ENCODE measurements around the gene REXO4. TPM values are rescaled to one million over a fixed set of nuclear protein-coding genes. Genes with fewer than 3 reads are reported as not detected.
"Not testable (repeated sequence)": the region's sequence is repeated elsewhere in the genome, so short reads cannot be mapped to it uniquely, and the experiment has no call there.

REXO4 gene
- total RNA-seq, 1 experiment from 2014 or later: 21.2 TPM

DNA sequence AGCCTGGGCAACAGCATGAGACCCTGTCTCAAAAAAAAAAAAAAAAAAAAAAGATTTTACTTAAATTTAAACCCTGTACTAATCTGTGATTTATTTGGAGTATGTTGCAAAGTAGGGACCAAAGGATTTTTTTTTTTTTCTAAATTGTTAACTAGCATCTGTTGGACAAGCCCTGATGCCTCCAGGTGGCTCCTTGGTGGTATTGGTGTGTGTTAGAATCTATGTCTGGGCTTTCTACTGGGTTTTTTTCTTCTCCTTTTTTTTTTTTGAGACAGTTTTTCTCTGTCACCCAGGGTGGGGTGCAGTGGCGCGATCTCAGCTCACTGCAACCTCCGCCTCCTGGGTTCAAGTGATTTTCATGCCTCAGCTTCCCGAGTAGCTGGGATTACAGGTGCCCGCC, 34.1 kb upstream of the REXO4 start:
- not testable (repeated sequence) for DNase-seq (ENCODE audit: low read depth)

DNA sequence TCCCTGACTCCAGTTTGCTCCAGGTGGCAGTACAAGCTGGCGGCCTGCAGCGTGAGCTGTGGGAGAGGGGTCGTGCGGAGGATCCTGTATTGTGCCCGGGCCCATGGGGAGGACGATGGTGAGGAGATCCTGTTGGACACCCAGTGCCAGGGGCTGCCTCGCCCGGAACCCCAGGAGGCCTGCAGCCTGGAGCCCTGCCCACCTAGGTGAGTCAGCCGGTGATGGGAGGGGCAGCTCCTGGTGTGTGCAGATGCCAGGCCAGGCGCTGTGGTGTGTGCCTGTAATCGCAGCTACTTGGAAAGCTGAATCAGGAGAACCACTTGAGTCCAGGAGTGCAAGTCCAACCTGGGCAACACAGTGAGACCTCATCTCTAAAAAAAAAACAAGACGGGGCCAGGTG, 31.9 kb upstream of the REXO4 start:
- peak; percentile 78 for DNase-seq (ENCODE audit: low read depth)

DNA sequence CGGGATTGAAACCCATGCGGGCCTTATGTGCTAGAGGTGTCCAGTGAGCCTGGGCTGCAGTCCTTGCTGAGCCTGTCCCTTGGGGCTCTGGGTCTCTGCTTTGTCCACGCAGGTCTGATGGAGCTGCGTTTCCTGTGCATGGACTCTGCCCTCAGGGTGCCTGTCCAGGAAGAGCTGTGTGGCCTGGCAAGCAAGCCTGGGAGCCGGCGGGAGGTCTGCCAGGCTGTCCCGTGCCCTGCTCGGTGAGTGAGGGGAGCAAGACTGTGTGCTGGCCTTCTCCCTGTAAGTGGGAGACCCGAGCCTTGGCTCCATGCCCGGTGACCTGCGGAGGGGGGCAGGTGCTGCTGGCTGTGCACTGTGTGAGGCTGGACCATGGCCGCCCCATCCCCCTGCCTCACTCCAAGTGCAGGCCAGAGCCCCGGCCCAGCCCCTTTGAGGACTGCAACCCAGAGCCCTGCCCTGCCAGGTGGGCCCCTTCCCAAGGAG, 30.7 kb upstream of the REXO4 start:
- peak; percentile 22 for DNase-seq (ENCODE audit: low read depth)

DNA sequence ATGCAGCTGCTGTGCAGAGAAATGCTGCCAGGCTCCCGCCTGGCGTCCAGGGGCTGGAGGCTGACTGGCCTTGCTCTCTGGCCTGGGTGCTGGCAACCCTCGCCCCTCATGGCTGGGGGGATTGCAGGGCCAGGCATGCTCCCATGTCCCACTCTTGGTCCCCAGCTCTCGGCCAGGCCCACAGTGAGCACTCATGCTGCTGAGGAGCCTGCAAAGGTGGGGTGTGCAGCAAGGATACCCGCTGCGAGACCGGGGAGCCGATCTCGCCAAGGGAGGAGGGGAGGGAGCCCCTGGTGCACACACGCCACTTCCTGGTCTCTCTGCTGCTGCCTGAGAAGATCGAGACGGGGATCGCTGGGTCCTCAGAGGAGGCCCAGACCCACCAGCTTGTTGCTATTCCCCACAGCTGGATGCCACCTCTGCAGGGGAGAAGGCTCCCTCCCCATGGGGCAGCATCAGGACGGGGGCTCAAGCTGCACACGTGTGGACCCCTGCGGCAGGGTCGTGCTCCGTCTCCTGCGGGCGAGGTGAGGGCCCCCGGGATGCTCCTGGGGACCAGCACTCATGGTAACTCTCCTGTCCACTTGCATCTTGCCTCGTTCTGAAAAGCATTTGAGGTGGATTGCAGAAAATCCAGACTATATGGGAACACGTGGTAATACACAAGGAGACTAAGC, 27.6 kb upstream of the REXO4 start:
- DNase-seq (ENCODE audit: low read depth): no peak

DNA sequence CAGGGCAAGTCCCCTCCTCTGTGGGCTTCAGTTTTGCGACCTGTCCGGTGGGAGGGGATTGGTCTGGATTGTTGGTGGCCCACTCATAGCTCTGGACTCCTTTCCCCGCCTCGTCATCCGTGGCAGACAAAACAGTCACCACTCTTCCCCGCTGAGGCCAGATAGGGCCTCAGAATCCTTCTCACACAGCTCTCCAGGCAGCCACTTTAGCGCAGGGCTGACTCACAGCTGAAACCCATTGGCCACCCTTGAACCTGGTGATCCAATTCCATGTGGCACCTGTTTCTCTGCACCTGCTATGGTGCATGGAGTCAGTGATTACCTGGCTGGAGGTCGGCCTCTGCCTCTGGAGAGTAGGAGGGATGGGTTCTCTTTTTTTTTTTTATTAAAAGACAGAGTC, 26.2 kb upstream of the REXO4 start:
- DNase-seq (ENCODE audit: low read depth): peak; percentile 39

DNA sequence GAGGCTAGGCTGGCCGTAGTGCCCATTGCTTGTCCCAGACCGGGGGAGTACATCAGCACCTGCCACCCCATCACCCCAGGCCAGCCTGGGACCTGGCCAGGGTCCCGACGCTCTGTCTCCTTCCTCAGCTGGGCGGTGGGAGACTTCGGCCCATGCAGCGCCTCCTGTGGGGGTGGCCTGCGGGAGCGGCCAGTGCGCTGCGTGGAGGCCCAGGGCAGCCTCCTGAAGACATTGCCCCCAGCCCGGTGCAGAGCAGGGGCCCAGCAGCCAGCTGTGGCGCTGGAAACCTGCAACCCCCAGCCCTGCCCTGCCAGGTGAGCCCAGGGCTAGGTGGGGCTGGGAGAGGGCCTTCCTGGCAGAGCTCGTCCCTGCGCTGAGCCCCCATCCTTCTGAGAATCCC, 25.4 kb upstream of the REXO4 start:
- DNase-seq (ENCODE audit: low read depth): no peak

DNA sequence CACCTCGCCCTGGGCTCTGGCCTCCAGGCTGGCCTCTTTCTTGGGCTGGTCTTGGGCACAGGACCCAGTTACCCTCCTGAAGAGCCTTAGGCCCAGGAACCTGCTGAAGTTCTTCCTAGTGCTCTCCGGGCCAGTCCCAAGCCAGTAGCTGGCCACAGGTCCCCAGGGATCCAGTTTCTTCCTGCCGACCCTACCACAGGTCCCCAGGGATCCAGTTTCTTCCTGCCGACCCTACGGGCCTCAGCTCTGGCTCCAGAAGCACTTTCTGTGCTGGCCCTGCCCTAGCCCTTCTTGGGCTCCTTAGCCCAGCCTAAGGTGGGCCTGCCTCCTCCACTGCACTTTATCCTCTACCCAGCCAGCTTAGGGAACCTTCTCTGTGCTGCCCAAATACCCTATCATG, 23.8 kb upstream of the REXO4 start:
- DNase-seq (ENCODE audit: low read depth): no peak

DNA sequence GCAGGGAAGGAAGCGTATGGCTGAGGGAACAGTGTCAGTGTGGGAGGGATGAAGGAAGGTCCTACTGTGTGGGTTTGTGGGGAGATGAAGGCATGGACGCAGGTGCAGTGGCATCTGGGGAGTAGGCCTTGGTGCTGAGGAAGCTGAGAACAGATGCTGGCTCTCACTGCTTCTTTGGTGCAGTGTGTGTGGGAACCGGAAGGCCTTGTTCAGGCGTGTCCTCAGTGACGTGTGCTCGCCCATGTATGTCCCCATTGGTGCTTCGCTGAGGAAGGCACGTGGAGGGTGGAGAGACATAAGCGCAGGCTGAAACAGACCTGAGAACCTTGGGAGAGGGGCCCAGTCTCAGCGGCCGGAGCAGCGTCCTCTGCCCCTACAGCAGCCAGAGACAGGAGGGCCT, 23.1 kb upstream of the REXO4 start:
- DNase-seq (ENCODE audit: low read depth): no peak

DNA sequence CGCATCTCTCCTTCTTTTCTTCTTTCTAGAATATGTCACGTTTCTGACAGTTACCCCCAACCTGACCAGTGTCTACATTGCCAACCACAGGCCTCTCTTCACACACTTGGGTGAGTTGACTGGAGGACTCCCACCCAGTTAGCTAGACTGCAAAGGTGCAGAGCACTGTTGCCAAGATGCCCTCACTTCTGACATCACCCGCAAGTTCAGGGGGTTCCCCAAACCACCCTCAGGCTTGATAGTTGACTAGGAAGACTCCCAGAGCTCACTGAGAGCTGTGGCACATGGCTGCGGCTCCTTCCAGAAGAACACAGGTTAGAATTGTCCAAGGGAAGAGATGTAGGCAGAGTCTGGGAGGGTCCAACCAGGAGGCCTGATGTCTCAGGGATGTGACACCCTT, 21.5 kb upstream of the REXO4 start:
- no peak for DNase-seq (ENCODE audit: low read depth)

DNA sequence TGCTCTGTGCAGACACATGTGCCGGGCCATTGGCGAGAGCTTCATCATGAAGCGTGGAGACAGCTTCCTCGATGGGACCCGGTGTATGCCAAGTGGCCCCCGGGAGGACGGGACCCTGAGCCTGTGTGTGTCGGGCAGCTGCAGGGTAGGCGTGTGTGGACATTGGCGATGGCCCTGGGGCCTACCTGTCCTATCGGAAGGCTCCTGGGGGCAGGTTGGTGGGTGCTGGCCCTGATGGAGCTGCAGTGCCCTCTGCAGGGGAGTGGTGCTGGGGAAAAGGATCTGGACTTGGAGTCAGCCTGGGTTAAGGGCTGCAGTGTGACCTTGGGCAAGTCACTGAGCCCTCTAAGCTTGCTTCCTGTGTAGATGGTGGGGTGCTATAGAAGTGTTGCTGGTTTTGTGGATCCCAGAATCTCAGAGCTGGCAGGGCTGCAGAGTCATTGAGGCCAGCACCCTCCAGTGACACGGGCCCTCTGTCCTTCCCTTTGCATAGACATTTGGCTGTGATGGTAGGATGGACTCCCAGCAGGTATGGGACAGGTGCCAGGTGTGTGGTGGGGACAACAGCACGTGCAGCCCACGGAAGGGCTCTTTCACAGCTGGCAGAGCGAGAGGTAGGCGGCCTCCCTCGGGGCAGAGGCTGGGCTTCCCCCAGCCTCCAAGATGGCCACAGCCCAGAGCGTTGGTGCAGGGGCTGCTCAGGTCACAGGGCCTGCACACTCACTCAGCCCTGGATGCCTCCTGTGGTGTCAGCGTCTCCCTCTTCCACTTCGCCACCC, 20.1 kb upstream of the REXO4 start:
- DNase-seq (ENCODE audit: low read depth): no peak

DNA sequence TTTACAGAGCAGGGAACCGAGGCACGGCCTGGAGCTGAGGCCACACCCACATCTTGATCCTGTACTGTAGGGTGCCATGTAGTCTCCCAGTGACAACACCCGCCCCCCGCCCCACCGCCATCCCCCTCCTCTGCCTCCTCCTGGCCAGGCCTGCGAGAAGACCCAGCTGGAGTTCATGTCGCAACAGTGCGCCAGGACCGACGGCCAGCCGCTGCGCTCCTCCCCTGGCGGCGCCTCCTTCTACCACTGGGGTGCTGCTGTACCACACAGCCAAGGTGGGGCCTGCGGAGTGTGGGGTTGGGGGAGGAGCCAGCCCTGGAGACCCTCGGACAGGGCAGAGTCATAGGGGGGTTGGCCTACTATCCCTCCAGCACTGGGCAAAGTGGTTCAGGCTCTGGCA, 18.9 kb upstream of the REXO4 start:
- no peak for DNase-seq (ENCODE audit: low read depth)

DNA sequence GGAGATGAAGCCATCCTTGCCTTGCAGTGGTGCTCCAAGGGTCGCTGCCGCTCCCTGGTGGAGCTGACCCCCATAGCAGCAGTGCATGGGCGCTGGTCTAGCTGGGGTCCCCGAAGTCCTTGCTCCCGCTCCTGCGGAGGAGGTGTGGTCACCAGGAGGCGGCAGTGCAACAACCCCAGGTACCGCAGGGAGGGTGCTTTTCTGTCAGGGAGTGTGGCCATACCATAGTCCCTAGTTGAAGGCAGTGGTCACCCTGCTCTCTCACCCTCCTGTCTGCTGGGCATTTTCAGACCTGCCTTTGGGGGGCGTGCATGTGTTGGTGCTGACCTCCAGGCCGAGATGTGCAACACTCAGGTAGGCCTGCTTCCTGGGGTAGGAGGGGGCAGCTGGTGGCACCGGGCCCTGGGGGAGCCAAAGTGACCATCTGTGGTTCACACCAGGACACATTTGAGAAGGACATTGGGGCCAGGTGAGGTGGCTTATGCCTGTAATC, 15.6 kb upstream of the REXO4 start:
- DNase-seq (ENCODE audit: low read depth): no peak

DNA sequence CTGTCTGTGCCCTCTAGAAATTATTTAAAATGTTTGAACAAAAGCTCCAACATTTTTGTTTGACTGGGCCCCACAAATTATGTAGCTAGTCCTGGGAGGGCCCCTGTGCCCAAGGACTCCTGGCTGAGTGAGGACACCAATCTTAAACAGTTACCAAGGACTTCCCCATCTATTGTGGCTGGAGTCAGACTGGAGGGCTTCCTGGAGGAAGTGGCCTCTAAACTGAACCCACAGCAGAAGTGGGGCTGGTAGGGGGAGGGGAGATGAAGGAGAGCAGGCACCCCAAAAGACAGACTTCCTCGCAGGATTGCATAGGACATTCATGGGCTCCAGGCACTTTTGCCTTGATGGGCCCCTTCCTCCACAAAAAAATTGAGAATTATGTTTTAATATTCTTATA, 12.4 kb upstream of the REXO4 start:
- no peak for DNase-seq (ENCODE audit: low read depth)

DNA sequence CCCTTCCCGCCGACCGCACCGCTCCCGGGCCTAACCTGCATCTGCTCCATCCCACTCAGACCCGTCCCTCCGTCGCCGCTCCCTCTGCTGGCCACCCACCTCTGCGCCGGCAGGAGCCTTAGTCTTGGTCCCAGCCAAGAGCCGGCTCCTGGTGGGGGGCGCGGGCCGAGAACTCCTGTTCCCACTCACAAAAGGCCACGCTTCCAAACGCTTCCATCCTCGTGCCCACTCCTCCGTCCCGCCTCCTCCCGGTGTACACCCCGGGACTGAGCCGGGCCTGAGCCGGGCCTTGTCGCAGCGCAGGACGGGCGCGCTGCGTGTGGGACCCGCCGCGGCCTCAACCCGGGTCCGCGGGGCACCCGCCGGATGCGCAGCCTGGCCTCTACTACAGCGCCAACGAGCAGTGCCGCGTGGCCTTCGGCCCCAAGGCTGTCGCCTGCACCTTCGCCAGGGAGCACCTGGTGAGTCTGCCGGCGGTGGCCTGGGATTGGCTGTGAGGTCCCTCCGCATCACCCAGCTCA, 11.9 kb upstream of the REXO4 start:
- no peak for DNase-seq (ENCODE audit: low read depth)

DNA sequence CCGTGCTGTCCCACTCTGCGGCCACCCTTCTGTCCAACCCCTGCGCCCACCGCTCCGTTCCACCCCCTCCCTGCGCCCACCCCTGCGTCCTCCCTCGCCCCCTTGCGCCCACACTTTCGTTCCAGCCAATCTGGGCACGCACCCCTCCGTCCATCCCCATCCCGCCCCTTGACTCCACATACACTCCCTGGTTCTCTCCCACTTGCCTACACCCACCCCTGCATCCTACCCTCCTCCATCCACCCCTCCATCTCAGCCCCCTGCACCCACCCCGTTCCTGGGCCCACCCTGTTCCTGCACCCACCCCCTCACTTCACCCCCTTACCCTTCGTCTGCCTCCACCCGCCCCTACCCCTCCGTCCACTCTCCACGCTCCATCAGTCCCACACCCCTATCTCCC, 11.4 kb upstream of the REXO4 start:
- DNase-seq (ENCODE audit: low read depth): no peak

DNA sequence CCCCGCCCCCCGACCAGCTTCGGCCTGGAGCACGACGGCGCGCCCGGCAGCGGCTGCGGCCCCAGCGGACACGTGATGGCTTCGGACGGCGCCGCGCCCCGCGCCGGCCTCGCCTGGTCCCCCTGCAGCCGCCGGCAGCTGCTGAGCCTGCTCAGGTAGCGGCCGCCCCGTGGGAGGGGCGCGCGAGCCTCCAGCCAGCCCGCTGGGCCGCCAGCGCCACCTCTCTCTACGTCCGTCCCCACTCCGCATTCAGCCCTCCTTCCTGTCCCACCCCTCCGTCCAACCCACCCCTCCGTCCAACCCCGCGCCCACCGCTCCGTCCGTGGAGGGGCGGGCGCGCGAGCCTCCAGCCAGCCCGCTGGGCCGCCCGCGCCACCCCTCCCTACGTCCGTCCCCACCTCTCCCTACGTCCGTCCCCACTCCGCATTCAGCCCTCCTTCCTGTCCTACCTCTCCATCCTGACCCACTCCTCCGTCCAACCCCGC, 10.8 kb upstream of the REXO4 start:
- DNase-seq (ENCODE audit: low read depth): no peak

DNA sequence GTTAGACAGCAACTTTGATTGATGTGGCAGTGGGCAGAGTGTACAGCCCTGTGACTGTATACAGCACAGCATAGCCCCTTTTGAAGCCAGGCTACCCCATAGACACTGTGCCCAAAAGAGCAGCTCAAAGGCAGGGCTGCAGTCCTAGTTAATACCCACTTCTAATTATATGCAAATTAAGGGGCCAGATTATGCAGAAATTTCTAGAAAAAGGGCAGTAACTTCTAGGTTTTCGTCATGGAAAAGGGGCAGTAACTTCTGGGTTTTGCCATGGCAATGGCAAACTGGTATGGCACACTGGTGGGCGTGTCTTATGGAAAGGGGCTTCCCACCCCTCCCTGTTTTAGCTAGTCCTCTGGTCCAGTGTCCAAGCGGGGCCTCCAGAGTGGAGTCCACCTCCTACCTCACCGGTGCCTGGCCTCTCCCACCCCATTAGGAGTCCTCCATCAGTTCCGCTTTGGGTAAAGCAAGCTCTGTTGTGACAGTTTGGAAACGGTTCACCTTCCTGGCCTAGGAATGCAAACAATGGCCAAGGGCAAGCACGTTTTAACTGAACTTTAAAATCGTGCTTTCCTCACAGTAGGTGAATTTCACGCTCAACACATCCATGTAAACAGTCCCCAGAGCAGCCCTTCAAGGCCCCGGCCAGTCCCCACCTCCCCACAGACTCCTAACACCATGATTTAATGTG, 10.0 kb upstream of the REXO4 start:
- DNase-seq (ENCODE audit: low read depth): no peak

DNA sequence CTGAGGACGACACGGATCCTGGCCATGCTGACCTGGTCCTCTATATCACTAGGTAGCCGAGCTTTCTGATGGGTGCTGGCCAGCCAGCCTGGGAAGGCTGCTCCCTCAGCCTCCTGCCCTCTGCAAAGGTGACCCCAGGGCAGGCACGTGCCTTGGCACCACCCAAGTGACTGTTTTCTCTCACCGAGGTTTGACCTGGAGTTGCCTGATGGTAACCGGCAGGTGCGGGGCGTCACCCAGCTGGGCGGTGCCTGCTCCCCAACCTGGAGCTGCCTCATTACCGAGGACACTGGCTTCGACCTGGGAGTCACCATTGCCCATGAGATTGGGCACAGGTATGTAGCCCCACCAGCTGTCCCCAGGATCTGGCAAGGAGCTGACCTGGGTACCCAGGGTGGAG, 8.2 kb upstream of the REXO4 start:
- DNase-seq (ENCODE audit: low read depth): no peak

DNA sequence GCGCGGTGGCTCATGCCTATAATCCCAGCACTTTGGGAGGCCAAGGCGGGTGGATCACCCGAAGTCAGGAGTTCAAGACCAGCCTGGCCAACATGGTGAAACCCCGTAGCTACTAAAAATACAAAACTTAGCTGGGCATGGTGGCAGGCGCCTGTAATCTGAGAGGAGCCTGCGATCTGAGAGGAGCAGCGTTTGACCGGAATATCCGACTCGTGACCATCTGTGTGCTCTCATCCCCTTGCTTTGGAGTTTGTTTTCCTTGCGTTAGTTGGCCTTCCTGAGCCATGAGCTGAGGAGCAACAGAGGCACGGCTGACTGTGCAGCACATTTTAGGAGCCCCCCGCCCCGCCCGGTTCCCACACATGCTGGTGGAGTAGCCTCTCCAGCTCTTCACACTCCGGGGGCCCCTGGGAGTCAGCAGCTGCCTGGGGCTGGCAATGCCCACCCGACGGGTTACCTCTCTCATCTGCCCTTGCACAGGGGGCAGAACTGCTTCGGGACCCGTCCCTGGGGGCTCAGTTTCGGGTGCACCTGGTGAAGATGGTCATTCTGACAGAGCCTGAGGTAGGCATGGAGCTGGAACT, 7.3 kb upstream of the REXO4 start:
- no peak for DNase-seq (ENCODE audit: low read depth)

DNA sequence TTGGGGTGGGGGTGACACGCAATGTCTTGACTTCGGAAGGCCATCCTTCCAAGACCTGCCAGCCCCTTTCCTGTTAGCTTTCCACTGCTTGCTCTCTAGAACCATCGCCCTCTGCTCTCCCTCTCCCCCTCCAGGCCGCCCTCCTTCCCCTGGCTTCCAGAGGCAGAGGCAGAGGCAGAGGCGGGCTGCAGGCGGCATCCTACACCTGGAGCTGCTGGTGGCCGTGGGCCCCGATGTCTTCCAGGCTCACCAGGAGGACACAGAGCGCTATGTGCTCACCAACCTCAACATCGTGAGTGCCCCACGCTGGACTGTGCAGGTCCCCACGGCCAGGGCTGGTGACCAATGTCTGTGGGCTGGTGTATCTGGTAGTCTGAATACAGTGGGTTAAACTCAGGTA, 6.4 kb upstream of the REXO4 start:
- DNase-seq (ENCODE audit: low read depth): no peak

DNA sequence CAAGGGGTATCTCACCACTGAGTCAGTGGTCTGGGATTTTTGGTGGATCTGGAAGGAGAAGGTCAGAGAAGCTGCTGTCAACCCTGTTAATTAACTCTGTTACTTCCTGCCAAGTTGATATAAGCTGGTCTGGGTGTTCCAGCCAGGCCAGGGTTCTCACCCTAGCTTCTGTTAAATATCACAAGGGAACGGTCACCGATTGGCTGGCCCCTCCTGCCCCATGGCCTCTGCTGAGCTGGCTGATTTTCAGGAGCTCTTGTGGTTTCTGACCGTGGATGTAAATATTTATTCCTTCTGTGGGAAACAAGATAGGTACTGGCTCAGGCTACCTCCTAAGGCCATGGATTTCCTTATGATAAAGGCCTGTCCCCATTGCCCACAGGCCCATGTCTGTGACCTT, 5.4 kb upstream of the REXO4 start:
- DNase-seq (ENCODE audit: low read depth): peak; percentile 72

Data from M059J (cell line).